GM12873 (cell line): Measurements from ENCODE around the gene NFATC1.

Source experiments
- CTCF ChIP-seq: IDR thresholded peaks from 2 replicates; pipeline ENCODE4 v1.5.1; 2012; ENCODE audit warnings: low read depth, mild to moderate bottlenecking, moderate library complexity, low read length, control low read depth; ENCODE audit not compliant: insufficient read depth; ENCODE audit errors: missing control alignments

The NFATC1 gene

GRCh38 chr18:79571211-79572092 is 175.7 kb downstream of the NFATC1 start:
- TF ChIP-seq CTCF, result no peak

GRCh38 chr18:79572093-79572780 is 176.5 kb downstream of the NFATC1 start:
- TF ChIP-seq CTCF, result no peak

GRCh38 chr18:79572848-79573451 is 177.2 kb downstream of the NFATC1 start:
- no peak for TF ChIP-seq CTCF

GRCh38 chr18:79573921-79574491 is 178.3 kb downstream of the NFATC1 start:
- no peak for TF ChIP-seq CTCF

- TF ChIP-seq CTCF, result no peak
Measured at GRCh38 chr18:79574938-79575525, 179.3 kb downstream of the NFATC1 start.

- TF ChIP-seq CTCF, result no peak
Measured at GRCh38 chr18:79575891-79576685, 180.4 kb downstream of the NFATC1 start.
